Endothelial cell of umbilical vein (primary cell): ENCODE results near the gene CDHR1.

Experiments used
- CTCF ChIP-seq, 2 donors: IDR thresholded peaks; 1 replicate in 1 of 2; 2 replicates in 1 of 2; pipeline ENCODE4 v1.5.1; 2011; ENCODE audit warnings: low read length in 2 of 2, mild to moderate bottlenecking in 2 of 2, moderate library complexity in 2 of 2, control low read depth in 1 of 2, inconsistent platforms in 1 of 2, low read depth in 1 of 2; ENCODE audit not compliant: insufficient read depth in 1 of 2; ENCODE audit errors: extremely low read depth in 1 of 2
- POLR2A ChIP-seq: IDR thresholded peaks from 2 replicates; pipeline ENCODE4 v1.6.1; 2012; ENCODE audit warnings: low read depth, mild to moderate bottlenecking, control low read depth, low read length
- POLR2AphosphoS5 ChIP-seq: IDR thresholded peaks from 2 replicates; pipeline ENCODE4 v1.6.1; 2012; ENCODE audit warnings: low read depth, mild to moderate bottlenecking, control low read depth, low read length, moderate library complexity; ENCODE audit not compliant: insufficient read depth

GRCh38 chr10:84173501-84173929 is 20.8 kb upstream of the CDHR1 start, which contains the start of gene GPR15LG:
- no peak for TF ChIP-seq POLR2A
- TF ChIP-seq CTCF (IDR thresholded peaks at IDR 0.05; ENCODE audit: extremely low read depth in 1 of 2, insufficient read depth in 1 of 2, low read depth in 1 of 2, low read length in 2 of 2), result no peak
- no peak for TF ChIP-seq POLR2AphosphoS5
